ENCODE measurements around the gene GALNTL6.

Gene GALNTL6

GRCh38 chr4:172760512-172760911, 947.3 kb downstream of the GALNTL6 start:
- CTCF ChIA-PET = no interaction called here
- POLR2A ChIA-PET = no interaction called here
- TF ChIP-seq TARDBP (IDR thresholded peaks at IDR 0.05) (no peak), ELF4 (IDR thresholded peaks at IDR 0.05) (no peak), ZNF384 (IDR thresholded peaks at IDR 0.05) (no peak), BHLHE40 (IDR thresholded peaks at IDR 0.05; ENCODE audit: borderline replicate concordance) (no peak), FOXM1 (IDR thresholded peaks at IDR 0.05; ENCODE audit: borderline replicate concordance) (no peak), ARNT (IDR thresholded peaks at IDR 0.05) (no peak), HDGF (IDR thresholded peaks at IDR 0.05; ENCODE audit: borderline replicate concordance) (no peak)
- DNase-seq (ENCODE audit: extremely low spot score) = no peak

GRCh38 chr4:172762895-172763294, 949.7 kb downstream of the GALNTL6 start:
- CTCF ChIA-PET = no interaction called here

DNA sequence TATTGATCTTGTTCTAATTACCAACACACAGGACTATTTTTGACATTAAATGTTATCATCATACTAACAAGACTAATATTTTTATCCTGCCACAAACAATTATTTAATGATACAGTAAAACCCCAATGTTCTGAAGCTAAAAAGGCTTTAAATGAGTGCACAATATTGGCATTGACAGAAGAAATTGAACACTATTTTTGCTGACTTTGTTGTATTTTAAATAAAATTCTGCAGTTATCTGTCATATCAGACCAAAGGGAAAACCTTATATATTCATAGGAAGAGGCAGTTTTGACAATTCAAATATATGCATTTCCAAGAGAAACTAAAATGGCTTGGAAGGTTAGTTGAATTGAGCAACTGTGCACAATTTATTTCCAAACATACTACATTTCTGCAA, 957.6 kb downstream of the GALNTL6 start:
- ChIA-PET CTCF (no interaction called here), POLR2A (no interaction called here)
- no peak for TF ChIP-seq ZNF384 (IDR thresholded peaks at IDR 0.05)
- TF ChIP-seq LEF1 (IDR thresholded peaks at IDR 0.05; ENCODE audit: borderline replicate concordance) = no peak
- no peak for TF ChIP-seq SUZ12 (IDR thresholded peaks at IDR 0.05)
- TF ChIP-seq FOXK2 (IDR thresholded peaks at IDR 0.05) = no peak
- no peak for TF ChIP-seq L3MBTL2 (conservative IDR thresholded peaks at IDR 0.05)
- no peak for TF ChIP-seq BHLHE40 (IDR thresholded peaks at IDR 0.05; ENCODE audit: borderline replicate concordance)
- no peak for TF ChIP-seq ARNT (IDR thresholded peaks at IDR 0.05)
- TF ChIP-seq FOXA1 (IDR thresholded peaks at IDR 0.05) = no peak
- no peak for TF ChIP-seq CTBP1 (IDR thresholded peaks at IDR 0.05; ENCODE audit: borderline replicate concordance)
- no peak for TF ChIP-seq SP1 (IDR thresholded peaks at IDR 0.05)
- no peak for TF ChIP-seq HDGF (IDR thresholded peaks at IDR 0.05; ENCODE audit: borderline replicate concordance)
- TF ChIP-seq ELF4 (IDR thresholded peaks at IDR 0.05) = no peak
- TF ChIP-seq, protein P1, sequence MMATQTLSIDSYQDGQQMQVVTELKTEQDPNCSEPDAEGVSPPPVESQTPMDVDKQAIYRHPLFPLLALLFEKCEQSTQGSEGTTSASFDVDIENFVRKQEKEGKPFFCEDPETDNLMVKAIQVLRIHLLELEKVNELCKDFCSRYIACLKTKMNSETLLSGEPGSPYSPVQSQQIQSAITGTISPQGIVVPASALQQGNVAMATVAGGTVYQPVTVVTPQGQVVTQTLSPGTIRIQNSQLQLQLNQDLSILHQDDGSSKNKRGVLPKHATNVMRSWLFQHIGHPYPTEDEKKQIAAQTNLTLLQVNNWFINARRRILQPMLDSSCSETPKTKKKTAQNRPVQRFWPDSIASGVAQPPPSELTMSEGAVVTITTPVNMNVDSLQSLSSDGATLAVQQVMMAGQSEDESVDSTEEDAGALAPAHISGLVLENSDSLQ (IDR thresholded peaks at IDR 0.05) = no peak
- TF ChIP-seq TARDBP (IDR thresholded peaks at IDR 0.05) = no peak
- no peak for TF ChIP-seq NFRKB (IDR thresholded peaks at IDR 0.05)
- no peak for TF ChIP-seq FOXM1 (IDR thresholded peaks at IDR 0.05; ENCODE audit: borderline replicate concordance)
- DNase-seq (ENCODE audit: extremely low spot score) = no peak

More at GRCh38 chr4:172762895-172763294, 949.7 kb downstream of the GALNTL6 start:
- POLR2A ChIA-PET = no interaction called here
- no peak for DNase-seq (ENCODE audit: extremely low spot score)
- TF ChIP-seq BHLHE40 (IDR thresholded peaks at IDR 0.05; ENCODE audit: borderline replicate concordance) (no peak), FOXM1 (IDR thresholded peaks at IDR 0.05; ENCODE audit: borderline replicate concordance) (no peak), HDGF (IDR thresholded peaks at IDR 0.05; ENCODE audit: borderline replicate concordance) (no peak), TARDBP (IDR thresholded peaks at IDR 0.05) (no peak), FOXA1 (IDR thresholded peaks at IDR 0.05) (no peak), L3MBTL2 (conservative IDR thresholded peaks at IDR 0.05) (no peak), NFRKB (IDR thresholded peaks at IDR 0.05) (no peak), ZNF384 (IDR thresholded peaks at IDR 0.05) (no peak), FOXK2 (IDR thresholded peaks at IDR 0.05) (no peak), LEF1 (IDR thresholded peaks at IDR 0.05; ENCODE audit: borderline replicate concordance) (no peak), SUZ12 (IDR thresholded peaks at IDR 0.05) (no peak), SP1 (IDR thresholded peaks at IDR 0.05) (no peak), CTBP1 (IDR thresholded peaks at IDR 0.05; ENCODE audit: borderline replicate concordance) (no peak), ELF4 (IDR thresholded peaks at IDR 0.05) (no peak), ARNT (IDR thresholded peaks at IDR 0.05) (no peak)
- TF ChIP-seq, protein P1 (IDR thresholded peaks at IDR 0.05) = no peak

DNA sequence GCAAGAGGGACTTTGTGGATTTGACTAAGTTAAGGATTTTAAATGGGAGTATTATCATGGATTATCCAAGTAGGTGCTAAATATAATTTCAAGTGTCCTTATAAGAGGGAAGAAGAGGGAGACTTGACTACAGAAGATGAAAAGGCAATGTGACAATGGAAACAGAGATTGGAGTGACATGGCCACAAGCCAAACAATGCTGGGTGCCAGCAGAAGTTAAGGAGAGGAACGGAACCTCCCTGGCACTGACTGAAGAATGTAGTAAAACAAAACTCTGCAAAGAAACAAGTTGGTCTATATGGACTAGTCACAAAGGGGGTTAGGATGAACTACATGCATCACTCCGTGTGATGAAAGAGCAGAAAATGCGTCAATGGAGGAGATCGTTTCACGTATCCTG, 959.6 kb downstream of the GALNTL6 start:
- TF ChIP-seq CTBP1 (IDR thresholded peaks at IDR 0.05; ENCODE audit: borderline replicate concordance) (no peak), HDGF (IDR thresholded peaks at IDR 0.05; ENCODE audit: borderline replicate concordance) (no peak), FOXA1 (IDR thresholded peaks at IDR 0.05) (no peak), SP1 (IDR thresholded peaks at IDR 0.05) (no peak), LEF1 (IDR thresholded peaks at IDR 0.05; ENCODE audit: borderline replicate concordance) (no peak), L3MBTL2 (conservative IDR thresholded peaks at IDR 0.05) (no peak), SUZ12 (IDR thresholded peaks at IDR 0.05) (no peak), BHLHE40 (IDR thresholded peaks at IDR 0.05; ENCODE audit: borderline replicate concordance) (no peak)
- TF ChIP-seq, protein P1 (IDR thresholded peaks at IDR 0.05) = no peak
- POLR2A ChIA-PET = no interaction called here

GRCh38 chr4:172776203-172776861, 963.1 kb downstream of the GALNTL6 start:
- ChIA-PET CTCF (no interaction called here), POLR2A (no interaction called here)
- peak; percentile 52; the same call in 1 of the 2 replicates for TF ChIP-seq ARNT (IDR thresholded peaks at IDR 0.05)
- TF ChIP-seq NFRKB (IDR thresholded peaks at IDR 0.05) = no peak
- no peak for TF ChIP-seq L3MBTL2 (conservative IDR thresholded peaks at IDR 0.05)
- DNase-seq (ENCODE audit: extremely low spot score) = no peak

More for the DNA sequence above, 959.6 kb downstream of the GALNTL6 start:
- CTCF ChIA-PET = no interaction called here
- DNase-seq (ENCODE audit: extremely low spot score) = no peak

- no peak for DNase-seq (ENCODE audit: extremely low spot score)
- TF ChIP-seq FOXM1 (IDR thresholded peaks at IDR 0.05; ENCODE audit: borderline replicate concordance) = no peak
- ChIA-PET CTCF (no interaction called here), POLR2A (no interaction called here)
Observed at GRCh38 chr4:172777729-172778431, 964.7 kb downstream of the GALNTL6 start.
